Esophagus squamous epithelium (tissue), 4 donors: ENCODE data around the gene DIAPH3.

Experiments
- CTCF ChIP-seq, 6 experiments: fragments of 450-650 bp in 4 of 6; fragments of 200-600 bp in 2 of 6; sonication (generic) in 2 of 6; IDR thresholded peaks; one replicate each; pipeline ENCODE4 v1.5.1; 2016 to 2019; ENCODE audit warnings: antibody characterized with exemption in 6 of 6, mild to moderate bottlenecking in 4 of 6, moderate library complexity in 4 of 6
- POLR2A ChIP-seq, 4 donors: fragments of 450-650 bp; IDR thresholded peaks; one replicate each; pipeline ENCODE4 v1.6.1; 2017; ENCODE audit warnings: antibody characterized with exemption in 4 of 4, mild to moderate bottlenecking in 4 of 4, moderate library complexity in 3 of 4

GRCh38 chr13:59730026-59730425 lies 433.7 kb downstream of the DIAPH3 start:
- TF ChIP-seq CTCF (IDR thresholded peaks at IDR 0.05): no peak
- no peak for TF ChIP-seq POLR2A (IDR thresholded peaks at IDR 0.05)
